Endothelial cell of umbilical vein (primary cell): Measurements from ENCODE around the gene BDH1. TPM values are rescaled to one million over a fixed set of nuclear protein-coding genes. Genes with fewer than 3 reads are reported as not detected.

ENCODE experiments used
- BruUV-seq: library from RNA; stranded (reverse); fragments of 400-500 nt; replicated peaks from 2 replicates; lab custom pipeline; 2021; lab: Mats Ljungman, UMichigan
- CTCF ChIA-PET: fragments of 300-600, 350-600 bp; sonication (Branson Sonifier 250); formaldehyde crosslinking; loops from one replicate; lab custom pipeline; 2021; ENCODE audit warnings: antibody characterized with exemption, inconsistent platforms; lab: Charles Lee
- POLR2A ChIA-PET: fragments of 300-600, 350-600 bp; sonication (Branson Sonifier 250); formaldehyde crosslinking; loops from one replicate; lab custom pipeline; 2021; ENCODE audit warnings: antibody characterized with exemption, inconsistent platforms; lab: Charles Lee
- DNase-seq: peaks from one replicate; pipeline ENCODE4 v3.0.0-alpha.2; 2011; ENCODE audit warnings: low read depth, low spot score
- FAIRE-seq: peaks from 2 replicates; lab custom pipeline; 2011; peaks lifted over from hg19 to GRCh38; lab: Jason Lieb, UNC
- H2AFZ ChIP-seq: 2 replicates; pipeline ENCODE4 v1.6.0; 2012; ENCODE audit warnings: low read depth, low read length, control low read depth, inconsistent platforms
- H3K27ac ChIP-seq: 2 replicates; pipeline ENCODE4 v1.5.1; 2011; ENCODE audit warnings: low read depth, mild to moderate bottlenecking, control low read depth, low read length, moderate library complexity; ENCODE audit not compliant: insufficient read depth
- H3K27me3 ChIP-seq, 2 experiments: 2 replicates each; pipeline versions ENCODE4 v1.6.0 to v1.6.1; 2011; ENCODE audit warnings: low read length in 2 of 2, mixed read lengths in 1 of 2; ENCODE audit not compliant: control insufficient read depth in 2 of 2, insufficient read depth in 2 of 2
- H3K36me3 ChIP-seq, 2 experiments: 2 replicates in 1 of 2; 3 replicates in 1 of 2; pipeline ENCODE4 v1.5.1; 2011; ENCODE audit warnings: low read length in 2 of 2, mild to moderate bottlenecking in 1 of 2, moderate library complexity in 1 of 2; ENCODE audit not compliant: control insufficient read depth in 2 of 2, insufficient read depth in 2 of 2; ENCODE audit errors: extremely low read depth in 1 of 2
- H3K4me1 ChIP-seq: 3 replicates; pipeline ENCODE4 v1.5.1; 2011; ENCODE audit warnings: mild to moderate bottlenecking, low read length; ENCODE audit not compliant: control insufficient read depth, insufficient read depth; ENCODE audit errors: extremely low read depth
- H3K4me2 ChIP-seq: 2 replicates; pipeline ENCODE4 v1.6.1; 2011; ENCODE audit warnings: low read length, control low read depth, mixed read lengths; ENCODE audit not compliant: insufficient read depth
- H3K4me3 ChIP-seq, 3 experiments: fragments of 200-600 bp in 1 of 3; sonication (generic), shearing (Covaris generic) in 1 of 3; replicated peaks in 1 of 3; 2 replicates each; pipeline ENCODE4 v1.5.1; 2011 to 2016; ENCODE audit warnings: control low read depth in 3 of 3, low read length in 3 of 3, mild to moderate bottlenecking in 2 of 3, inconsistent platforms in 1 of 3, low read depth in 1 of 3, moderate library complexity in 1 of 3; ENCODE audit not compliant: insufficient read depth in 1 of 3
- H3K79me2 ChIP-seq: 2 replicates; pipeline ENCODE4 v1.6.0; 2012; ENCODE audit warnings: low read length, inconsistent platforms; ENCODE audit not compliant: control insufficient read depth, insufficient read depth
- H3K9ac ChIP-seq: replicated peaks from 2 replicates; pipeline ENCODE3; 2011; ENCODE audit warnings: low read length, control low read depth; ENCODE audit not compliant: insufficient read depth; ENCODE audit errors: extremely low read depth
- H3K9me1 ChIP-seq: replicated peaks from 3 replicates; pipeline ENCODE4 v1.6.0; 2011; ENCODE audit warnings: mild to moderate bottlenecking, low read length; ENCODE audit not compliant: control insufficient read depth, insufficient read depth; ENCODE audit errors: extremely low read depth
- H3K9me3 ChIP-seq: replicated peaks from 2 replicates; pipeline ENCODE4 v1.5.1; 2012; ENCODE audit warnings: low read length, inconsistent platforms; ENCODE audit not compliant: control insufficient read depth, insufficient read depth
- H4K20me1 ChIP-seq: replicated peaks from 2 replicates; pipeline ENCODE3; 2011; ENCODE audit warnings: mild to moderate bottlenecking, low read length; ENCODE audit not compliant: control insufficient read depth, insufficient read depth; ENCODE audit errors: extremely low read depth
- CTCF ChIP-seq, 2 donors: IDR thresholded peaks; 1 replicate in 1 of 2; 2 replicates in 1 of 2; pipeline ENCODE4 v1.5.1; 2011; ENCODE audit warnings: low read length in 2 of 2, mild to moderate bottlenecking in 2 of 2, moderate library complexity in 2 of 2, control low read depth in 1 of 2, inconsistent platforms in 1 of 2, low read depth in 1 of 2; ENCODE audit not compliant: insufficient read depth in 1 of 2; ENCODE audit errors: extremely low read depth in 1 of 2
- EZH2 ChIP-seq: IDR thresholded peaks from 2 replicates; pipeline ENCODE4 v1.6.1; 2012; ENCODE audit warnings: borderline replicate concordance, low read depth, mild to moderate bottlenecking, moderate library complexity, low read length, inconsistent platforms; ENCODE audit not compliant: severe bottlenecking
- FOS ChIP-seq: IDR thresholded peaks from 2 replicates; pipeline ENCODE4 v1.6.1; 2011; ENCODE audit warnings: mild to moderate bottlenecking, low read length, moderate library complexity, borderline replicate concordance; ENCODE audit not compliant: insufficient read depth
- GATA2 ChIP-seq: IDR thresholded peaks from 2 replicates; pipeline ENCODE4 v1.7.0; 2011; ENCODE audit warnings: low read depth, mild to moderate bottlenecking, moderate library complexity, mixed read lengths, low read length; ENCODE audit not compliant: insufficient read length, insufficient read depth
- JUN ChIP-seq: IDR thresholded peaks from 2 replicates; pipeline ENCODE4 v1.6.1; 2011; ENCODE audit warnings: borderline replicate concordance, low read depth; ENCODE audit not compliant: insufficient read length, insufficient read depth
- MAX ChIP-seq: IDR thresholded peaks from 2 replicates; pipeline ENCODE4 v1.6.1; 2011; ENCODE audit not compliant: insufficient read depth, insufficient read length
- MYC ChIP-seq: IDR thresholded peaks from one replicate; pipeline ENCODE4 v1.6.1; 2011; ENCODE audit warnings: mild to moderate bottlenecking, low read depth, low read length
- POLR2A ChIP-seq: IDR thresholded peaks from 2 replicates; pipeline ENCODE4 v1.6.1; 2012; ENCODE audit warnings: low read depth, mild to moderate bottlenecking, control low read depth, low read length
- POLR2AphosphoS5 ChIP-seq: IDR thresholded peaks from 2 replicates; pipeline ENCODE4 v1.6.1; 2012; ENCODE audit warnings: low read depth, mild to moderate bottlenecking, control low read depth, low read length, moderate library complexity; ENCODE audit not compliant: insufficient read depth
- dilution Hi-C: fragments of 300-500 bp; cut with MboI; formaldehyde crosslinking; loops from one replicate; pipeline ENCODE4 v1.15.0; 2019; ENCODE audit warnings: low sequenced_read_pairs; ENCODE audit not compliant: extremely low pct_ligation_motif_present
- intact Hi-C: fragments of 100-400 bp; cut with micrococcal nuclease; formaldehyde crosslinking; loops from one replicate; pipeline ENCODE4 v1.10.0; 2022
- polyA plus RNA-seq, 4 experiments: library from polyadenylated mRNA; depleted of rRNA in 3 of 4; stranded (reverse) in 3 of 4; unstranded in 1 of 4; fragments of >200 nt; gene quantifications; 2 replicates each; pipeline versions ENCODE4 v1.2.1 to v1.2.3, GENCODE V29; 2011 to 2012; ENCODE audit warnings: missing spikeins in 1 of 4
- total RNA-seq: library from RNA; stranded (reverse); gene quantifications from 2 replicates; pipeline ENCODE4 v1.2.3, GENCODE V29; 2021

BDH1 gene
- total and polyA plus RNA-seq, 2 donors (not counting 3 experiments of a cell fraction or from before 2014, with no cell fraction given) = 6.9 to 12.2 TPM

- FAIRE-seq = no peak
- dilution Hi-C loops = loop anchor here (25.0 kb wide), 1 partner anchor 249 kb away; no protein-coding TSS in a partner anchor
- Histone ChIP-seq H3K27me3 (no peaks in the 10 kb centered on the region), H3K4me1 (peaks cover 4% of the 10 kb centered on the region), H3K9me1 (no peaks in the 10 kb centered on the region), H2AFZ (no peak overlapping the region), H3K4me3 (no peak overlapping the region), H3K36me3 (no peaks in the 10 kb centered on the region), H4K20me1 (no peaks in the 10 kb centered on the region), H3K27ac (no peak overlapping the region), H3K9ac (no peak overlapping the region), H3K4me2 (no peak overlapping the region), H3K9me3 (no peaks in the 10 kb centered on the region), H3K79me2 (no peaks in the 10 kb centered on the region)
- POLR2A ChIA-PET = no interaction called here
- DNase-seq = no peak
- TF ChIP-seq MYC (no peak), POLR2A (no peak), POLR2AphosphoS5 (no peak), FOS (no peak), JUN (no peak), EZH2 (no peak), CTCF (IDR thresholded peaks at IDR 0.05; ENCODE audit: extremely low read depth in 1 of 2, insufficient read depth in 1 of 2, low read depth in 1 of 2, low read length in 2 of 2) (no peak), GATA2 (no peak), MAX (no peak)
- no TSS peak for BruUV-seq
- CTCF ChIA-PET = interaction anchor here (0.5 to 2.8 kb wide), 7 partner anchors 10 to 508 kb away, joined by 3 to 38 read pairs (median 4); no protein-coding TSS in a partner anchor
- intact Hi-C loops = loop anchor here (10.0 kb wide), 1 partner anchor 506 kb away; no protein-coding TSS in a partner anchor
These were observed 44.6 kb downstream of the BDH1 start for GRCh38 chr3:197511130-197511529.
